ENCODE measurements around the gene DUSP22.
A peak's percentile ranks its signal among the peaks of the same experiment; 100 is the strongest.
"Not testable (repeated sequence)": the region's sequence is repeated elsewhere in the genome, so short reads cannot be mapped to it uniquely, and the experiment has no call there.

The DUSP22 gene, protein sequence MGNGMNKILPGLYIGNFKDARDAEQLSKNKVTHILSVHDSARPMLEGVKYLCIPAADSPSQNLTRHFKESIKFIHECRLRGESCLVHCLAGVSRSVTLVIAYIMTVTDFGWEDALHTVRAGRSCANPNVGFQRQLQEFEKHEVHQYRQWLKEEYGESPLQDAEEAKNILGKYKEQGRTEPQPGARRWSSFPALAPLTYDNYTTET

DNA sequence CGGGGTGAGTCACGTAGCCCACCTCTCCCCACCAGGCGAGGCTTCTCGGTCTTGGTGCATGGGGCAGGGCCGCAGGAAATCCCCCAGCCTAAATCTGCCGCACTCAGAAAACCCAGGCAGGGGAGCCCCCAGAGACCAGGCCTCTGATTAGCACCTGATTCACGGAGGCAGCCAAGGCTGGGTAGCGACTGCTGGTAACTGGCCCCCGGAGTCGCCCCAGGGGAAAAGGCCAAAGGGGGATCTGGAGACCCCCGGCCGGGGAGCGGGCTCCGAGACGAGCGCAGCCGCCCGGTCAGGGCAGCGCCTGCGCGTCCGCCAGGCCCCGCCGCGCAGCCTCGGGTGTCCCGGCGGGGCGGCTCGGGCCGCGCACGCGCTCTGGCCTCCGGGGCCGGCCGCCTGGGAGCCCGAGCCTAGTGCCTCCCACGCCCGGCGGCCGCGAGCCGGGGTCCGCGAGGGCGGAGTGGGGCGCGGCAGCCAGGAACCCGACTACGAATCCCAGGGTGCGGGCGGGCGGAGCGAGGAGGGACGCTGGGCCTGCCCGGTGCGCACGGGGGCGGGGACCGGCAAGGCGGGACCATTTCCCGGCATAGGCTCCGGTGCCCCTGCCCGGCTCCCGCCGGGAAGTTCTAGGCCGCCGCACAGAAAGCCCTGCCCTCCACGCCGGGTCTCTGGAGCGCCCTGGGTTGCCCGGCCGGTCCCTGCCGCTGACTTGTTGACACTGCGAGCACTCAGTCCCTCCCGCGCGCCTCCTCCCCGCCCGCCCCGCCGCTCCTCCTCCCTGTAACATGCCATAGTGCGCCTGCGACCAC is at the start of gene DUSP22:
Gene DUSP22 (plus strand): TSS at position 791 of the 809 bp plus-strand sequence. CDS start 53 bp downstream, outside the sequence.
- DNase-seq (ENCODE audit: low read depth in 2 of 2) = peak; percentile 74 to 77

- no peak for DNase-seq (ENCODE audit: low read depth in 2 of 2)
Measured at GRCh38 chr6:246352-246751, 45.9 kb upstream of the DUSP22 start.

DNA sequence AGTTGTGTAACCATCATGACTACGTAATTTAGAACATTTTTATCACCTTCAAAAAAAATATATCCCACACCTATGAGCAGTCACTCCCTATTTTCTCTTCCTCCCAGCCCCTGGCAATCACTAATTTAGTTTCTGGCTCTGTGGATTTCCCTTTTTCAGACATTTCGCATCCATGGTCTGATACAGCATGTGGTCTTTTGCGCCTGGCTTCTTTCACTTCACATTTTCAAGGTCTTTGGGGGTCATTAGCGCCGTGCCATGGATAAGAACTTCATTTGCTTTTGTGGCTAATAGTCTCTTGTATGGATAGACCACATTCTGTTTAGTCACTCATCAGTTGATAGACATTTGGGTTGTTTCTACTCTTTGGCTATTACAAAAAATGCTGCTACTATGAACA is 44.9 kb upstream of the DUSP22 start:
- DNase-seq (ENCODE audit: low read depth in 2 of 2) = no peak

DNA sequence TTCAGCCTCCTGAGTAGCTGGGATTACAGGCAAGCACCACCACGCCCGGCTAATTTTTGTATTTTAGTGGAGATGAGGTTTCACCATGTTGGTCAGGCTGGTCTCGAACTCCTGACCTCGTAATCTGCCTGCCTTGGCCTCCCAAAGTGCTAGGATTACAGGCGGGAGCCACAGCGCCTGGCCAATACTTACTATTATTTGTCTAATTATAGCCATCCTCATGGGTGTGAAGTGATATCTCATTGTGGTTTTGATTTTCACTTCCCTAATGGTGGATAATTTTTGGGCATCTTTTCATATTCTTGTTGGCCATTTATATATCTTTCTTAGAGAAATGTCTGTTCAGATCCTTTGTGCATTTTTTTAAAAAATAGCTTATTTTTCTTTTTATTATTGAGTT is 44.2 kb upstream of the DUSP22 start:
- not testable (repeated sequence) for DNase-seq (ENCODE audit: low read depth in 2 of 2)

GRCh38 chr6:250676-251075 is 41.6 kb upstream of the DUSP22 start:
- no peak for DNase-seq (ENCODE audit: low read depth in 2 of 2)

- no peak for DNase-seq (ENCODE audit: low read depth in 2 of 2)
Measured at GRCh38 chr6:251920-252319, 40.4 kb upstream of the DUSP22 start.

DNA sequence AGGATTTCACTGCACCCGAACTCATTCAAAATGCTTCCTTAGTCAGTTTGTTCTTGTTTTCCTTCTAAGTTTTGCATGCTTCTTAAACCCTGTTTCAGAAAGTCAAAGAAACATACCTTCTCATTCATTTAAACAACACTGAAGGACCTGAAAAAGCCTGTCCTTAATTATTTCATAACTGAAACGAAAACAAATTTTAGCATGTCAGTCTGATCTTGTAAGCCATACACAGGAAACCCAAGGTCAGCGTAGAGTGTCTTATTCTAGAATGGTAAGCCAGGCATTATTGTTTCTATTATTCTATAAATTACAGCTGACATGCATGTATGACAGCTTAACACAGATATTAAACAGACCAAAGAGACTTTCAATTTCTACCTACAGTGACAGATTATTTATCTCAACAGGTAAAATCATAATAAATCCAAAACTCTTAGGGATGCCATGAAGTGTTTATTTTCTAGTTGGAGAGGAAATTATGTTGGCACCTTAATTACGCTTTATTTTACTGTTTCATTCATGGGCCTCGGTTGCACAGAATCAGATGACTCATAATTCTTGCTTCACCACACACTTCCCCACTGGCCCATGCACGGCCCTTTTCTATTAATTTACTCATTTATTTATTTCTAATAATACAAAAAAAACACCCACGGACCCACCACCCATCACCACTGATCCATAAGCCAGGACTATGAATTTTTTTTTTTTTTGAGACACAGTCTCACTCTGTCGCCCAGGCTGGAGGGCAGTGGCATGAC is 39.3 kb upstream of the DUSP22 start:
- DNase-seq (ENCODE audit: low read depth in 2 of 2) = no peak

DNA sequence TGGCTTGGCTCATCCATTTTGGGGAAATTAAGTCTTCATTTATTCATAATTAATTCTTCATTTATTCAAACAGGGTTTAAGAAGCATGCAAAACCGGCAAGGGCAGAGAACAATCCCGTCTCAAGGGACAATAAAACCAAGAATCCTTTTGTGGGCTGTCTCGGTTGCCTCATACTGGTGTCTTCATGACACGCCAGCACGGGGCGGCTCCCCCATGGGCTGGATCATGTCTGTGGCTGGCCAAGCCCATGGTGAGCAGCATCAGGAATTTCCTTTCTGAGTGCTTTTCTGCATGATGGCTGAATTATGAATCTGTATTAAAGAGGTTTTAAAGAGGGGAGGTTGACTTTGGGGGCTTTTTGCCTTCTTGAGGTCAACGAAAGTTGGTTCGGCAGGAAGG is 38.3 kb upstream of the DUSP22 start:
- DNase-seq (ENCODE audit: low read depth in 2 of 2) = no peak

- no peak for DNase-seq (ENCODE audit: low read depth in 2 of 2)
Measured at GRCh38 chr6:255041-255750, 37.1 kb upstream of the DUSP22 start.

GRCh38 chr6:255751-256083 is 36.6 kb upstream of the DUSP22 start:
- no peak for DNase-seq (ENCODE audit: low read depth in 2 of 2)

- DNase-seq (ENCODE audit: low read depth in 2 of 2) = no peak
Measured at GRCh38 chr6:256169-256568, 36.1 kb upstream of the DUSP22 start.

DNA sequence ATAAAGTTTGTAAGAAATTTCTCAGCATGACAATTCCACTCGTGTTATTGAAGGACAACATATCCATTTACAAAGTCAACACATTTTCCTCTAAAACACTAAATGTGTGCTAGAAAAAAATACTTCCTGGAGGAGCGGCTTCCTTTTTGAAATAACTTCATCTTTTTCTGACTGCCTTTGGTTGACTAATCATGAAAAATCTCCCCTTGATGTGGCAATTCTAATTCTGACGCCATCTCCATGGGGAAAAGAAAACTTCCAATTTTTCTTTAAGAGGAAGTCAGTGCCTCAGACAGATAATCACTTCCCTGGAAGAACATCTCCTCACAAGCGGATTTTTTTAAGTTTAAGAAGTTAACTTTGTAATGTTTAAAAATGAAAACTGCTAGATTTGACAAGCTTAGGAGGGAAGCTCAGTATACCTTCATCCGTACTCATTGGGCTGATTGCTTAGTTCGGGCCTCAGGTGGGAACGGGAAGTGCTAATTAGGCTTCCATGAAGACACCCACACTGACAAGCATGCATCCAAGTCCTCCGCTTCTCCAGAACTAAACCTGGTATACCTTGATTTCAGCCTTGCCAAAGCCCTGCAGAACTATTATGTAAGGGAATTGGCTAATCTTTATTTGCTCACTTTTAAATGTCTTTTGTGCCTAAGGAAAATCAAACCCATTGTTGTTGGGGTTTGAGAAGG is 35.1 kb upstream of the DUSP22 start:
- DNase-seq (ENCODE audit: low read depth in 2 of 2) = no peak

DNA sequence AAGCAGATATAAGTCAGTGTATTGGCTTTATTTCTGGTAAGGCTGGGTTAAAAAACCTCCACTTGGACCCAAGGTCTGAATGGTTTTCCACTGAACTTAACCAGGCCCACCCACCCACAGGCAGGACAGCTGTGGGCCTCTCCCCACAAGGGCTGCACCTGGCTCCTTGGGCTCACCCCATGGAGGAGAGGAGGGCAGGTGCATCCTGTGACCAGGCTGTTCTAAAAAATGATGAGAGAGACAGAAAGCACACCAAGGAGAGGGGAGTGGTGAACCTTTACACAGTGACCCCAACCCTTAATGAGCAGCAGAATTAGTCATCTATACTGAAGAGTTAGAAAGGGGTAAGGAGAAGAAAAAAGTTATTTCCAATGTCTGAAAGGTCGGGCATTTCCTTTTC is 34.5 kb upstream of the DUSP22 start:
- DNase-seq (ENCODE audit: low read depth in 2 of 2) = no peak

DNA sequence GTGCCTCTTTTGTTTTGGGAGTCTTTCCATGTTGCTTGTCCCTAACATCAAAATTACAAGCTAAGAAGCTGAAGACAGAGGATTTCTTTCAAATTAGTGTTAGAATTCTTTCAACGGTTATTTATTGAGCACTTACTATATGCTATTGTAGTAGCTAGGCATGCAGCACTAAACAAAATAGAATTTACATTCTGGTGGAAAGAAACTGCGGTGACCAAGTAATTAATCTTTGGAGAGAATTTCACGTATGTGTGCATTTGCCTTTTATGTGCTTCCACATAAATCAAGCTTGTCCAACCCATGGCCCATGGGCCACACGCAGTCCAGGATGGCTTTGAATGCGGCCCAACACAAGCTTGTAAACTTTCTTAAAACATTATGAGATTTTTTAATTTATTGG is 33.0 kb upstream of the DUSP22 start:
- no peak for DNase-seq (ENCODE audit: low read depth in 2 of 2)

DNA sequence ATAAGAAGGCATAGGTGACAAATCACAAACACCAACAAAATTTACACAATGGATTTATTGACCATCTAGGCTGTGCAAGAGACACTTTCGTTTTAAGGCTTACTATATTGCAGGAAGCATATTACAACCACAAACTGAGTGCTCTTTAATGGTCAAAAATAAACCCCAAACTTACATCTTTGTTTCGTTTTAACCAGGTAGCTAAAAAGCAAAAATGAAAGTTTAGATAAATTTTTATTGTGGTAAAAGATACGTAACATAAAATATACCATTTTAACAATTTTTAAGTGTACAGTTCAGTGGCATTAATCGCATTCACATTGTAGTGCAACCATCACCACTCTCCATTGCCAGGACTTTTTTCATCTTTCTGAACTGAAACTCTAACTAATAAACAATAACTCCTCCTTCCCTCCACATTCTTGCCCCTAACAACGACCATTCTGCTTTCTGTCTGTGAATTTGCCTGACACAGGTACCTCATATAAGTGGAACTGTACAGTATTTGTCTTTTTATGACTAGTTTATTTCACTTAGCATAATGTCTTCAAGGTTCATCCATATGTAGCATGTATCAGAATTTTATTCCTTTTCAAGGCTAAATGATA is 32.3 kb upstream of the DUSP22 start:
- DNase-seq (ENCODE audit: low read depth in 2 of 2) = no peak

DNA sequence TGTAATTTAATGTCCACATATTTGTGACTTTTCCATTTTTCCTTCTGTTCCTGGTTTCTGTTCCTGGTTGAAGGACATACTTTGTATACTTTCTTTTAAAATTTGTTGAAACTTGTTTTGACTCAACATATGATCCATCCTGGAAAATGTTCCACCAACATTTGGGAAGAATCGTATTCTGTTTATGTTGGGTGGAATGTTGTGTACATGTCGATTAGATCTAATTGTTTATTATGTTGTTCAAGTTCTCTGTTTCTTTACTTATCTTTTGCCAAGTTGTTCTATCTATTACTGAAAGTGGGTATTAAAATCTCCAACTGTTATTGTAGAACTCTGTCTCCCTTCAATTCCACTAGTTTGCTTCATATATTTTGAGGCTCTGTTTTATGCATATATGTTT is 27.7 kb upstream of the DUSP22 start:
- DNase-seq (ENCODE audit: low read depth in 2 of 2) = no peak

GRCh38 chr6:268394-268935 is 23.8 kb upstream of the DUSP22 start:
- DNase-seq (ENCODE audit: low read depth in 2 of 2) = no peak

DNA sequence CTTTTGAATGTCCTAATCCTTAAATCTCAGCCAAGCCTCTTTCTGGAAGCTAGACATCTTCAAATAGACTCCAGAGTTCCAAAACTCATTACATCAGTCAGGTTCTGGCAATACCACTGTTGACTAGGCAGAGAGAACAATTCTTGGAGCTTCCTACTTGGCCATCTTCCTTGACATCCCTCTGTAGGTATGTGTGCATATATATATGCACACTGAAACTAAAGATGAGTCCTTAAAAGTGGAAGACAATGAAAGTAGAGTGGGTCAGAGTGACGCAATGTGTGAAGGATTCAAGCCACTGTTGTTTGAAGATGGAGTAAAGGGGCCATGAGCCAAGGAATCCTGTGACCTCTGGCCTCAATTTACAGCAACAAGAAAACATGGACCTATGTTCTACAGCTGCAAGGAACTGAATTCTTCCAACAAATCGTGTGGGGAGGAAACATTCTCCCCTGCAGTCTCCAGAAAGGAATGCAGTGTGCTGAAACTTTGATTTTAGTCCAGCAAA is 18.7 kb upstream of the DUSP22 start:
- no peak for DNase-seq (ENCODE audit: low read depth in 2 of 2)

GRCh38 chr6:277746-278145 is 14.5 kb upstream of the DUSP22 start:
- DNase-seq (ENCODE audit: low read depth in 2 of 2) = no peak

DNA sequence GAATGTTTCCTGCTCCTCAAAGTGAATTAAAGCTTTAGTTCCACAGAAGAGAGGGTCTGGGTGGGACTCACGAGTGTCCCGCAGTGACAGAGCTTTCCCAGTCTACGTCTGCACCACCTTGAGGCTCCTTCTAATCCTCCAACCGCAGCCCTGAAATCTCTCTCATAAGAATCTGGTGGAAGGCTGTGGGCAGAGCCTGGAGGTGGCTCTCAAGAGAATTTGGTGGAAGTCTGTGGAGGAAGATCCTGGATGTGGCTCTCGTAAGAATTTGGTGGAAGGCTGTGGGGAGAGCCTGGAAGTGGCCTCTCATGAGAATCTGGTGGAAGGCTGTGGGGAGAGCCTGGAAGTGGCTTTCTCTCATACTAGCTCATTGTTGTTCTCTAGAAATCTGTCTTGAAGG is 13.8 kb upstream of the DUSP22 start:
- DNase-seq (ENCODE audit: low read depth in 2 of 2) = no peak

All from stimulated activated CD4-positive, alpha-beta T cell treated with anti-CD3 and anti-CD28 coated beads, Interleukin-15, amount 100 ng/mL, for 48 hours (primary cell).